Heart left ventricle (tissue), 16 donors: ENCODE measurements around the gene CBX4. TPM values are rescaled to one million over a fixed set of nuclear protein-coding genes. Genes with fewer than 3 reads are reported as not detected.

ENCODE experiments used
- ATAC-seq, 4 donors: fragments of 200-7000 bp; cut with Tn5 transposase; one replicate each; pipeline ENCODE4 v1.9.1; 2020 to 2022; ENCODE audit warnings: moderate library complexity in 4 of 4, mild to moderate bottlenecking in 3 of 4, moderate number of reproducible peaks in 1 of 4
- DNase-seq, 5 donors: peaks; one replicate each; pipeline ENCODE4 v3.0.0-alpha.2; 2020
- H3K27ac ChIP-seq, 12 donors: fragments of 200-600 bp; sonication (generic) in 4 of 12; one replicate each; pipeline versions ENCODE4 v1.5.0 to v1.8.0; 2016 to 2022; ENCODE audit warnings: mild to moderate bottlenecking in 2 of 12
- H3K27me3 ChIP-seq, 9 donors: fragments of 200-600 bp; sonication (generic) in 2 of 9; one replicate each; pipeline versions ENCODE4 v1.5.1 to v1.8.0; 2016 to 2022; ENCODE audit warnings: mild to moderate bottlenecking in 3 of 9
- H3K36me3 ChIP-seq, 9 donors: fragments of 200-600 bp; sonication (generic) in 2 of 9; one replicate each; pipeline versions ENCODE4 v1.5.0 to v1.8.0; 2018 to 2022; ENCODE audit warnings: mild to moderate bottlenecking in 2 of 9
- H3K4me1 ChIP-seq, 12 donors: fragments of 200-600 bp; sonication (generic) in 4 of 12; one replicate each; pipeline versions ENCODE4 v1.5.0 to v1.8.0; 2016 to 2022; ENCODE audit warnings: mild to moderate bottlenecking in 3 of 12
- H3K4me3 ChIP-seq, 12 donors: fragments of 200-600 bp; sonication (generic) in 4 of 12; one replicate each; pipeline versions ENCODE4 v1.5.0 to v1.8.0; 2017 to 2022; ENCODE audit warnings: mild to moderate bottlenecking in 9 of 12, moderate library complexity in 4 of 12
- H3K9me3 ChIP-seq, 12 donors: fragments of 200-600 bp; sonication (generic) in 4 of 12; one replicate each; pipeline versions ENCODE4 v1.5.0 to v1.8.0; 2016 to 2022; ENCODE audit warnings: mild to moderate bottlenecking in 1 of 12
- POLR2A ChIP-seq, 2 donors: fragments of 450-650 bp; IDR thresholded peaks; one replicate each; pipeline ENCODE4 v1.6.1; 2017; ENCODE audit warnings: antibody characterized with exemption in 2 of 2, mild to moderate bottlenecking in 2 of 2, moderate library complexity in 2 of 2
- WGBS, 4 donors: extraction: QIAGEN DNeasy Blood & Tissue Kit in 2 of 4; methylation state at CpG; one replicate each; pipeline versions ENCODE4 v1.1.5 to v1.1.7; 2013 to 2018; 5-methylcytosine and 5-hydroxymethylcytosine counted together
- intact Hi-C, 10 donors: fragments of 100-400 bp; cut with DNase I; formaldehyde crosslinking; loops; one replicate each; pipeline versions ENCODE4 v1.11.1 to v1.14.2; 2022
- polyA plus RNA-seq, 2 donors: library from polyadenylated mRNA; stranded (reverse); fragments of 200-250 nt; gene quantifications; one replicate each; pipeline ENCODE4 v1.2.3, GENCODE V29; 2013
- total RNA-seq, 9 donors: library from RNA; depleted of rRNA in 2 of 9; stranded (reverse); fragments of >200 nt in 2 of 9; fragmentation: NEBNext Ultra II Directional in 3 of 9; extraction: Animal tissue kit (Norgen Biotek cat#: 25700) in 3 of 9; gene quantifications; one replicate each; pipeline versions ENCODE4 v1.1.0 to v1.2.4, GENCODE V29; 2016 to 2023
- TF ChIP-seq, protein P1 (sequence below), 12 donors: fragments of 200-600 bp; sonication (generic) in 4 of 12; IDR thresholded peaks; one replicate each; pipeline versions ENCODE4 v1.5.0 to v1.8.0; 2018 to 2022; ENCODE audit warnings: antibody characterized with exemption in 12 of 12, mild to moderate bottlenecking in 5 of 12
- donor health status: ischemic (EF 13 %, LVEDD 7.1; RV severe dilation, severe dysfunction).
- donor health status: healthy with polysubstance abuse.
- donor health status: DM: no; HTN: yes; CAD: no.
- donor health status: DM: no; HTN: no; CAD: no.
- donor health status: ischemic (EF 25% LVEDD 6.9; RV normal size, moderate dysfunction).
- donor health status: ischemic (EF 25% LVEDD 5.7; RV mildly dilated, moderate dysfunction).
- donor health status: healthy.
- donor health status: DM: yes; HTN: yes; CAD: no.
- donor health status: ischemic (EF 35%, LVEDD 5.7; RV mildly dilated, moderate dysfunction).
- donor health status: nonischemic (EF 11% LVEDD 7.7; RV severe dilation, severe dysfunction).
- donor health status: DM: yes; HTN: yes; CAD: no.
- donor health status: PGD.
- donor health status: ischemic (EF 29% LVEDD 5.4; RV normal size, mild dysfunction).
- donor health status: nonischemic (EF 23%, LVEDD 6.1; RV moderate dilation, normal function).

Gene CBX4
- total and polyA plus RNA-seq, 11 donors = 10.9 to 41.1 (median 26.8) TPM

DNA sequence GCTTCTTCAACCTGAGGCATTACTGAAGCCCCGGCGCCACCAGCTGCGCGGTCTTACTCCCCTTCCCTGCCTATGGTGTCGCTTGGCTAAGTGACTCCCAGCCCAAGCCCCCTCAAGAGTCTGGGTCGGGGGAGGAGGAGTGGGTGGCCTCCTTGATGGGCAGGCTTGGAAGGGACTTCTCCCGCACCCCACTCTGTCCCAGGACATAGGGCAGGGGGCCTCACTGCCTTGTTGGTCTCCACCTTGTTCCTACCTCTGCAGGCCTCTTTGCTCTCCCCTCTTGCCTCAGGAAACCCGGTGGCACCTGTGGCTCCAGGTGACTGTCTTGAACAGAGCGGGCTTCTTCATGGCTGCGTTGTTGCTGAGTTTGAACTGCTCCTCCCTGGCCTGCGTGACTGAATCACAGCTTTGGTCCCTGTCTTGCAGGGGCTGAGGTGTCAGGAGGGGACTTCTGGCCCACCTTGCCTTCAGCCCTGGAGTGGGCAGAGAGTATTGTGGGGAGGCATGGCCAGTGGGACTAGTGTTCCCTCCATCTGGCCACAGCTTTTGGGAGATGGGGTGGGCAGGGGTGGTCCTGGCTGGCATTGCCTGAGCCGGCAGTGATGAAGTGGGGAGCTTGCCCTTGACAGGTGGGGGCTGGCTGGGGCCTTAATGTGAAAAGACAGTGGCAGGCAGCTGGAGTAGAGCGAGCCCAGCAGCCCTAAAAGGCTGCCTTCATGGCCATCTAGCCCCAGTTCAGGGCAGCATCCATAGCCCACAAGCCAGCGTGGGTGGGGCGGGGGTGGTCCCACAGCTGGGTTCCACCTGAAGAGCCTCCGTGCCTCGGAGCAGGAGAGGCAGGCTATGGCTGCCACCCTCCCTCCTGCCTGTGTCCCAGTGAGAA, 54.0 kb downstream of the CBX4 start:
- Histone ChIP-seq H3K4me1 (peaks cover 0 to 28% (median 11%) of the 10 kb centered on the region in 12 donors), H3K36me3 (peaks cover 0 to 7% (median 0%) of the 10 kb centered on the region in 9 donors), H3K27ac (no peak overlapping the region), H3K9me3 (no peaks in the 10 kb centered on the region), H3K27me3 (peaks cover 15 to 47% (median 28%) of the 10 kb centered on the region in 9 donors), H3K4me3 (no peak overlapping the region)
- 95 to 96% (median 95%) methylated on average over 13 to 17 of the region's 17 CpGs for WGBS, 4 donors
- intact Hi-C loops = loop anchor here in 4 of 10 donors (5.0 to 10.0 kb wide), 5 partner anchors 130 to 210 kb away; no protein-coding TSS in a partner anchor
- DNase-seq (peak in 1 of 5 donors; percentile 40), ATAC-seq (no peak)
- TF ChIP-seq, protein P1, sequence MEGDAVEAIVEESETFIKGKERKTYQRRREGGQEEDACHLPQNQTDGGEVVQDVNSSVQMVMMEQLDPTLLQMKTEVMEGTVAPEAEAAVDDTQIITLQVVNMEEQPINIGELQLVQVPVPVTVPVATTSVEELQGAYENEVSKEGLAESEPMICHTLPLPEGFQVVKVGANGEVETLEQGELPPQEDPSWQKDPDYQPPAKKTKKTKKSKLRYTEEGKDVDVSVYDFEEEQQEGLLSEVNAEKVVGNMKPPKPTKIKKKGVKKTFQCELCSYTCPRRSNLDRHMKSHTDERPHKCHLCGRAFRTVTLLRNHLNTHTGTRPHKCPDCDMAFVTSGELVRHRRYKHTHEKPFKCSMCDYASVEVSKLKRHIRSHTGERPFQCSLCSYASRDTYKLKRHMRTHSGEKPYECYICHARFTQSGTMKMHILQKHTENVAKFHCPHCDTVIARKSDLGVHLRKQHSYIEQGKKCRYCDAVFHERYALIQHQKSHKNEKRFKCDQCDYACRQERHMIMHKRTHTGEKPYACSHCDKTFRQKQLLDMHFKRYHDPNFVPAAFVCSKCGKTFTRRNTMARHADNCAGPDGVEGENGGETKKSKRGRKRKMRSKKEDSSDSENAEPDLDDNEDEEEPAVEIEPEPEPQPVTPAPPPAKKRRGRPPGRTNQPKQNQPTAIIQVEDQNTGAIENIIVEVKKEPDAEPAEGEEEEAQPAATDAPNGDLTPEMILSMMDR (IDR thresholded peaks at IDR 0.05) = no peak
- no peak for TF ChIP-seq POLR2A (IDR thresholded peaks at IDR 0.05)

DNA sequence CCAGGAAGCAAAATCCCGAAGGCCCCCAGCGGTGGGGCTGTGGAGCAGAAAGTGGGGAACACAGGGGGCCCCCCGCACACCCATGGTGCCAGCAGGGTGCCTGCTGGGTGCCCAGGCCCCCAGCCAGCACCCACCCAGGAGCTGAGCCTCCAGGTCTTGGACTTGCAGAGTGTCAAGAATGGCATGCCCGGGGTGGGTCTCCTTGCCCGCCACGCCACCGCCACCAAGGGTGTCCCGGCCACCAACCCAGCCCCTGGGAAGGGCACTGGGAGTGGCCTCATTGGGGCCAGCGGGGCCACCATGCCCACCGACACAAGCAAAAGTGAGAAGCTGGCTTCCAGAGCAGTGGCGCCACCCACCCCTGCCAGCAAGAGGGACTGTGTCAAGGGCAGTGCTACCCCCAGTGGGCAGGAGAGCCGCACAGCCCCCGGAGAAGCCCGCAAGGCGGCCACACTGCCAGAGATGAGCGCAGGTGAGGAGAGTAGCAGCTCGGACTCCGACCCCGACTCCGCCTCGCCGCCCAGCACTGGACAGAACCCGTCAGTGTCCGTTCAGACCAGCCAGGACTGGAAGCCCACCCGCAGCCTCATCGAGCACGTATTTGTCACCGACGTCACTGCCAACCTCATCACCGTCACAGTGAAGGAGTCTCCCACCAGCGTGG, 54.8 kb downstream of the CBX4 start:
- Histone ChIP-seq H3K27ac (no peak overlapping the region), H3K9me3 (no peaks in the 10 kb centered on the region), H3K36me3 (peaks cover 0 to 7% (median 0%) of the 10 kb centered on the region in 9 donors), H3K4me3 (no peak overlapping the region), H3K27me3 (peaks cover 8 to 42% (median 21%) of the 10 kb centered on the region in 9 donors), H3K4me1 (peaks cover 0 to 23% (median 5%) of the 10 kb centered on the region in 12 donors)
- 94 to 97% (median 96%) methylated on average over 24 to 31 of the region's 31 CpGs for WGBS, 4 donors
- ATAC-seq (no peak), DNase-seq (peak in 1 of 5 donors; percentile 51)
- no peak for TF ChIP-seq POLR2A (IDR thresholded peaks at IDR 0.05)
- TF ChIP-seq, protein P1 (IDR thresholded peaks at IDR 0.05) = no peak
- intact Hi-C loops = loop anchor here in 4 of 10 donors (5.0 to 10.0 kb wide), 5 partner anchors 130 to 210 kb away; no protein-coding TSS in a partner anchor

DNA sequence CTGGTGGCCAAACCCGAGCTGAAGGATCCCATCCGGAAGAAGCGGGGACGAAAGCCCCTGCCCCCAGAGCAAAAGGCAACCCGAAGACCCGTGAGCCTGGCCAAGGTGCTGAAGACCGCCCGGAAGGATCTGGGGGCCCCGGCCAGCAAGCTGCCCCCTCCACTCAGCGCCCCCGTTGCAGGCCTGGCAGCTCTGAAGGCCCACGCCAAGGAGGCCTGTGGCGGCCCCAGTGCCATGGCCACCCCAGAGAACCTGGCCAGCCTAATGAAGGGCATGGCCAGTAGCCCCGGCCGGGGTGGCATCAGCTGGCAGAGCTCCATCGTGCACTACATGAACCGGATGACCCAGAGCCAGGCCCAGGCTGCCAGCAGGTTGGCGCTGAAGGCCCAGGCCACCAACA, 55.3 kb downstream of the CBX4 start:
- Histone ChIP-seq H3K27ac (no peak overlapping the region), H3K4me1 (peaks cover 0 to 27% (median 6%) of the 10 kb centered on the region in 12 donors), H3K9me3 (no peaks in the 10 kb centered on the region), H3K36me3 (peaks cover 0 to 7% (median 0%) of the 10 kb centered on the region in 9 donors), H3K27me3 (peaks cover 2 to 40% (median 15%) of the 10 kb centered on the region in 9 donors), H3K4me3 (no peak overlapping the region)
- peak in 1 of 5 donors; percentile 42 for DNase-seq
- TF ChIP-seq, protein P1 (IDR thresholded peaks at IDR 0.05) = no peak
- TF ChIP-seq POLR2A (IDR thresholded peaks at IDR 0.05) = no peak
- intact Hi-C loops = loop anchor here in 2 of 10 donors (10.0 kb wide), 2 partner anchors 131 to 211 kb away; no protein-coding TSS in a partner anchor
- WGBS, 4 donors = 96 to 97% (median 96%) methylated on average over 15 to 18 of the region's 18 CpGs
- ATAC-seq = no peak

Other genes with a start within 250 kb of the CBX4 start
- not detected for gene RBFOX3, start 228.4 kb downstream of the CBX4 start, total RNA-seq
- not detected for gene RBFOX3, start 228.4 kb downstream of the CBX4 start, polyA plus RNA-seq
- not detected for gene ENPP7, start 108.5 kb downstream of the CBX4 start, total RNA-seq
- not detected for gene ENPP7, start 108.5 kb downstream of the CBX4 start, polyA plus RNA-seq
- gene CBX2, start 61.3 kb downstream of the CBX4 start, total RNA-seq = 1 to 10 TPM; 2.4 to 4.3 (median 3.2) TPM
- 1 to 10 TPM; 2.9 TPM for gene CBX2, start 61.3 kb downstream of the CBX4 start, polyA plus RNA-seq
- gene CBX8, start 42.4 kb downstream of the CBX4 start, total RNA-seq = 1 to 10 TPM; 1.5 to 9.2 (median 5.3) TPM
- gene CBX8, start 42.4 kb downstream of the CBX4 start, polyA plus RNA-seq = 1 to 10 TPM; 3.6 to 5.1 TPM
- gene TBC1D16, start 196.4 kb upstream of the CBX4 start, total RNA-seq = 10 to 100 TPM; 12.3 to 22.1 (median 17.5) TPM
- gene TBC1D16, start 196.4 kb upstream of the CBX4 start, polyA plus RNA-seq = 10 to 100 TPM in 1 of 2 donors, 1 to 10 TPM in 1; 5.3 to 14.1 TPM
- gene CCDC40, start 197.2 kb upstream of the CBX4 start, total RNA-seq = 1 to 10 TPM; 2.4 to 9.0 (median 5.9) TPM
- 1 to 10 TPM; 2.7 to 6.1 TPM for gene CCDC40, start 197.2 kb upstream of the CBX4 start, polyA plus RNA-seq